A172 (cell line): ENCODE data around the gene MB. TPM values are rescaled to one million over a fixed set of nuclear protein-coding genes. Genes with fewer than 3 reads are reported as not detected.

ENCODE experiments used
- total RNA-seq: library from RNA; depleted of rRNA; stranded (reverse); fragments of >200 nt; shearing (Covaris generic); gene quantifications from 2 replicates; pipeline ENCODE4 v1.2.3, GENCODE V29; 2014; rRNA removed

MB gene
- total RNA-seq, 1 experiment from 2014 or later, result 3.9 TPM

Other genes starting within 250 kb of the MB start
- 17.3 and 18.2 TPM in 2 replicates for gene HMOX1, start 236.2 kb downstream of the MB start, total RNA-seq
- gene MCM5, start 217.2 kb downstream of the MB start, total RNA-seq, result 87.7 and 165 TPM in 2 replicates
- 0.50 and 0.59 TPM in 2 replicates for gene RASD2, start 76.5 kb downstream of the MB start, total RNA-seq
- 2.6 and 3.3 TPM in 2 replicates for gene APOL6, start 31.1 kb upstream of the MB start, total RNA-seq
- not detected in 2 replicates for gene APOL5, start 100.5 kb upstream of the MB start, total RNA-seq